ENCODE measurements around the gene PALM3. TPM values are rescaled to one million over a fixed set of nuclear protein-coding genes. Genes with fewer than 3 reads are reported as not detected.

Gene PALM3
- total RNA-seq, 2 experiments from 2014 or later, result not detected

- H3K36me3 Mint-ChIP-seq (ENCODE audit: low read depth), result no peaks in the 10 kb centered on the region
- ChIA-PET POLR2A (interaction anchor here (1.2 to 2.0 kb wide), 6 partner anchors 10 to 85 kb away, joined by 3 to 7 read pairs (median 3); no protein-coding TSS in a partner anchor), CTCF (interaction anchor here (1.1 to 6.4 kb wide), 14 partner anchors 11 to 278 kb away, joined by 3 to 86 read pairs (median 4); partner anchors contain the start of genes ASF1B and PALM3)
- no peaks in the 10 kb centered on the region for H3K9me3 Mint-ChIP-seq
- peaks cover 11% of the 10 kb centered on the region for H3K4me1 Mint-ChIP-seq (ENCODE audit: low read depth)
- no peak overlapping the region for H3K4me3 Mint-ChIP-seq
- intact Hi-C loops (cut with micrococcal nuclease), result no loop called here
- peaks cover 2% of the 10 kb centered on the region for H3K27me3 Mint-ChIP-seq
- no peak overlapping the region for H3K27ac Mint-ChIP-seq
- ATAC-seq, result no peak
- TF ChIP-seq CTCF (IDR thresholded peaks at IDR 0.05), result no peak
- no peak for DNase-seq
Observed at GRCh38 chr19:14070268-14071050, 8.6 kb upstream of the PALM3 start.

- Mint-ChIP-seq H3K27ac (no peak overlapping the region), H3K36me3 (ENCODE audit: low read depth) (no peaks in the 10 kb centered on the region), H3K27me3 (peaks cover 6% of the 10 kb centered on the region), H3K9me3 (no peaks in the 10 kb centered on the region), H3K4me3 (no peak overlapping the region), H3K4me1 (ENCODE audit: low read depth) (no peaks in the 10 kb centered on the region)
- intact Hi-C loops (cut with micrococcal nuclease), result no loop called here
- CTCF ChIA-PET, result no interaction called here
- ATAC-seq, result no peak
- TF ChIP-seq CTCF (IDR thresholded peaks at IDR 0.05), result no peak
- no peak for DNase-seq
- POLR2A ChIA-PET, result no interaction called here
Observed at GRCh38 chr19:14066134-14066533, 4.3 kb upstream of the PALM3 start.

GRCh38 chr19:14063105-14063504 lies 1.2 kb upstream of the PALM3 start:
- no peak overlapping the region for H3K27ac Mint-ChIP-seq
- TF ChIP-seq CTCF (IDR thresholded peaks at IDR 0.05), result no peak
- H3K9me3 Mint-ChIP-seq, result no peaks in the 10 kb centered on the region
- H3K4me1 Mint-ChIP-seq (ENCODE audit: low read depth), result peaks cover 8% of the 10 kb centered on the region
- no peak for DNase-seq
- intact Hi-C loops (cut with micrococcal nuclease), result no loop called here
- H3K36me3 Mint-ChIP-seq (ENCODE audit: low read depth), result no peaks in the 10 kb centered on the region
- H3K4me3 Mint-ChIP-seq, result no peak overlapping the region
- POLR2A ChIA-PET, result no interaction called here
- peaks cover 28% of the 10 kb centered on the region for H3K27me3 Mint-ChIP-seq
- CTCF ChIA-PET, result no interaction called here
- no peak for ATAC-seq

GRCh38 chr19:14062558-14062855 lies 631 bp upstream of the PALM3 start:
- Mint-ChIP-seq H3K36me3 (ENCODE audit: low read depth) (no peaks in the 10 kb centered on the region), H3K9me3 (no peaks in the 10 kb centered on the region), H3K27me3 (peaks cover 34% of the 10 kb centered on the region), H3K27ac (no peak overlapping the region), H3K4me1 (ENCODE audit: low read depth) (peaks cover 14% of the 10 kb centered on the region), H3K4me3 (no peak overlapping the region)
- POLR2A ChIA-PET, result no interaction called here
- ATAC-seq, result no peak
- intact Hi-C loops (cut with micrococcal nuclease), result no loop called here
- no peak for DNase-seq
- CTCF ChIA-PET, result no interaction called here
- TF ChIP-seq CTCF (IDR thresholded peaks at IDR 0.05), result no peak

GRCh38 chr19:14061081-14061749 lies 661 bp downstream of the PALM3 start:
- no peak for DNase-seq
- no peak for ATAC-seq
- intact Hi-C loops (cut with micrococcal nuclease), result no loop called here
- ChIA-PET CTCF (interaction anchor here (3.9 to 7.0 kb wide), 4 partner anchors 10 to 181 kb away, joined by 24 to 86 read pairs (median 46); partner anchors contain the start of gene MISP3), POLR2A (interaction anchor here (1.9 kb wide), 1 partner anchor 30 kb away, joined by 6 read pairs; the partner anchor contains the start of gene IL27RA)
- no peak overlapping the region for H3K27ac Mint-ChIP-seq
- no peaks in the 10 kb centered on the region for H3K36me3 Mint-ChIP-seq (ENCODE audit: low read depth)
- no peaks in the 10 kb centered on the region for H3K9me3 Mint-ChIP-seq
- H3K4me1 Mint-ChIP-seq (ENCODE audit: low read depth), result peaks cover 16% of the 10 kb centered on the region
- H3K4me3 Mint-ChIP-seq, result no peak overlapping the region
- TF ChIP-seq CTCF (IDR thresholded peaks at IDR 0.05), result no peak
- H3K27me3 Mint-ChIP-seq, result peaks cover 37% of the 10 kb centered on the region
